ENCODE data around the gene MYO5B.

The MYO5B gene

GRCh38 chr18:49949951-49950395, 245.0 kb downstream of the MYO5B start:
- no peak for TF ChIP-seq CTCF (IDR thresholded peaks at IDR 0.05; ENCODE audit: control insufficient read depth, insufficient read depth, low read depth, low read length, missing control alignments)
- no peak overlapping the region for H3K4me3 ChIP-seq (ENCODE audit: control insufficient read depth, low read depth, low read length)
- no peak for DNase-seq (ENCODE audit: low read depth)

DNA sequence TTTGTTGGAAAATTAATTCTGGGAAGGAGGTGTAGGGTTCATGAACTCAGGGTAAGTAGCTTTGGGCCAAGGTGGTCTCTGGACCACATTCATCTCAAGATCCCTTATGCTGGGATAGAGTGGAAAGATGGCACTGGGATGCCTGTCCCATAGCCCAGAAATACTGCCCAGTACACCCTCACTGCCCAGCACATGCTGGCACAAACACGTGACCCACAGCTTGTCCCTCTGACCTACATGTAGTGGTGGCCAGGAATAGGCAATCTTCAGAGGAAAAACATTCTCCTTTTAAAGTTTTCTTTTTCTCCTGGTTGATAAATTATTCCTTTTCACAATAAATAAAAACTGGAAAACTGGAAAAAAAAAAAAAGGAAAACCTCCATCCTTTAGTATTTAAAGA, 246.0 kb downstream of the MYO5B start:
- no peak for TF ChIP-seq CTCF (IDR thresholded peaks at IDR 0.05; ENCODE audit: control insufficient read depth, insufficient read depth, low read depth, low read length, missing control alignments)
- no peak overlapping the region for H3K4me3 ChIP-seq (ENCODE audit: control insufficient read depth, low read depth, low read length)
- DNase-seq (ENCODE audit: low read depth) = no peak

GRCh38 chr18:49944663-49945062, 250.3 kb downstream of the MYO5B start:
- DNase-seq (ENCODE audit: low read depth) = no peak
- peak; percentile 22 for TF ChIP-seq CTCF (IDR thresholded peaks at IDR 0.05; ENCODE audit: control insufficient read depth, insufficient read depth, low read depth, low read length, missing control alignments)
- H3K4me3 ChIP-seq (ENCODE audit: control insufficient read depth, low read depth, low read length) = no peak overlapping the region

DNA sequence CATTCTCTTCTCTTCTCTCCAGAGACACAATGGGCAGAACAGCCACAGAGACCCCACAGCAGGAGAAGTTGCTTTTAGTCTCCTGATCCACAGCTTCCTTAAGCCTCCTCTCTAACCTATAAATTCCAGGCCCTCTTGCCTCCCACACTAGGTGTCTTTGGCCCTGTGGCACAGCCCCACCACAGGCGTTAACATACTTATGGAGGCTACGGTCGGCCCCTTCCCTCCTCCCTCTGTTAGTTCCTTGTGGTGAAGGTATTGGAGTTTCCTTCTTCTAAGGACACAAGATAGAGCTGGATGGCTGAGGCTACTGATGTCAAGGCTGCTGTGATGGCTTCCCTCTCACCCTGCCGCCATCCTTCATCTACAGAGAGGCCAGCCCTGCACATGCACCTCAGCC, 258.1 kb downstream of the MYO5B start:
- TF ChIP-seq CTCF (IDR thresholded peaks at IDR 0.05; ENCODE audit: control insufficient read depth, insufficient read depth, low read depth, low read length, missing control alignments) = no peak
- DNase-seq (ENCODE audit: low read depth) = no peak
- H3K4me3 ChIP-seq (ENCODE audit: control insufficient read depth, low read depth, low read length) = no peak overlapping the region

GRCh38 chr18:49935215-49935614, 259.7 kb downstream of the MYO5B start:
- TF ChIP-seq CTCF (IDR thresholded peaks at IDR 0.05; ENCODE audit: control insufficient read depth, insufficient read depth, low read depth, low read length, missing control alignments) = no peak
- no peak overlapping the region for H3K4me3 ChIP-seq (ENCODE audit: control insufficient read depth, low read depth, low read length)
- DNase-seq (ENCODE audit: low read depth) = no peak

- DNase-seq (ENCODE audit: low read depth) = no peak
- no peak for TF ChIP-seq CTCF (IDR thresholded peaks at IDR 0.05; ENCODE audit: control insufficient read depth, insufficient read depth, low read depth, low read length, missing control alignments)
These were observed 260.5 kb downstream of the MYO5B start for GRCh38 chr18:49934457-49934856.

More at GRCh38 chr18:49934457-49934856, 260.5 kb downstream of the MYO5B start:
- H3K4me3 ChIP-seq (ENCODE audit: control insufficient read depth, low read depth, low read length) = no peak overlapping the region

Measured in AG09309 (cell line).